Memory B cell (primary cell): Measurements from ENCODE around the gene L3HYPDH.
A peak's percentile ranks its signal among the peaks of the same experiment; 100 is the strongest.

Experiments
- ATAC-seq: fragments of 150-1000 bp; cut with Tn5 transposase; 2 replicates; pipeline ENCODE4 v1.10.0; 2021; ENCODE audit warnings: low read depth, mild to moderate bottlenecking, moderate library complexity
- DNase-seq, 2 donors: peaks; one replicate each; pipeline ENCODE4 v3.0.0; 2022; ENCODE audit warnings: low spot score in 2 of 2
- H3K27ac Mint-ChIP-seq: one replicate; pipeline ENCODE4 v1.8.0; 2022; ENCODE audit warnings: mild to moderate bottlenecking, moderate library complexity, mixed read lengths
- H3K27me3 Mint-ChIP-seq: one replicate; pipeline ENCODE4 v1.8.0; 2022; ENCODE audit warnings: mixed read lengths
- H3K36me3 Mint-ChIP-seq: one replicate; pipeline ENCODE4 v1.8.0; 2022; ENCODE audit warnings: mild to moderate bottlenecking, mixed read lengths
- H3K4me1 Mint-ChIP-seq: one replicate; pipeline ENCODE4 v1.8.0; 2022; ENCODE audit warnings: mixed read lengths
- H3K4me3 Mint-ChIP-seq: one replicate; pipeline ENCODE4 v1.8.0; 2022; ENCODE audit warnings: mild to moderate bottlenecking, moderate library complexity, mixed read lengths
- H3K9me3 Mint-ChIP-seq: one replicate; pipeline ENCODE4 v1.8.0; 2022; ENCODE audit warnings: mixed read lengths

L3HYPDH gene

DNA sequence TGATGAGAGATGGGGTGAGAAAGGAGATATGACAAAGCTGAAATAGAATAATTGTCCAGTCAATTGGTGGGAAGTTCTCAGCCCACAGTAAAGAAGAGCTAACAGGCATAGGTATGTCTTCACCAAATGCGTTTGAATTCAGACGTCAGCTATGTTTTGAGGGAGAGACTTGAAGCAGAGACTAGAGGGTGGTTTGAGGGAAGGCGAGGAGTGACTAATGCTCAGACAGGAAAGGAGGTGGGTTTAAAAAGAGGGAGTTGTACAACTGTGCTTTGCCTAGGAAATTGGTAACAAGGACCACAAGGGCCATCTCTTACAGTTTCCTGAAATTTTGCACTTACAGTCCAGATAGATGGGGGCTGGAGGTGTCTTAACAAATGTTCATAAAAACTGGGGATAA, 6.5 kb upstream of the L3HYPDH start:
- no peaks in the 10 kb centered on the region for H3K9me3 Mint-ChIP-seq
- H3K27me3 Mint-ChIP-seq = no peaks in the 10 kb centered on the region
- H3K36me3 Mint-ChIP-seq = peaks cover 51% of the 10 kb centered on the region
- H3K4me1 Mint-ChIP-seq = peaks cover 22% of the 10 kb centered on the region
- H3K4me3 Mint-ChIP-seq = no peak overlapping the region
- no peak overlapping the region for H3K27ac Mint-ChIP-seq
- no peak for ATAC-seq
- no peak for DNase-seq

DNA sequence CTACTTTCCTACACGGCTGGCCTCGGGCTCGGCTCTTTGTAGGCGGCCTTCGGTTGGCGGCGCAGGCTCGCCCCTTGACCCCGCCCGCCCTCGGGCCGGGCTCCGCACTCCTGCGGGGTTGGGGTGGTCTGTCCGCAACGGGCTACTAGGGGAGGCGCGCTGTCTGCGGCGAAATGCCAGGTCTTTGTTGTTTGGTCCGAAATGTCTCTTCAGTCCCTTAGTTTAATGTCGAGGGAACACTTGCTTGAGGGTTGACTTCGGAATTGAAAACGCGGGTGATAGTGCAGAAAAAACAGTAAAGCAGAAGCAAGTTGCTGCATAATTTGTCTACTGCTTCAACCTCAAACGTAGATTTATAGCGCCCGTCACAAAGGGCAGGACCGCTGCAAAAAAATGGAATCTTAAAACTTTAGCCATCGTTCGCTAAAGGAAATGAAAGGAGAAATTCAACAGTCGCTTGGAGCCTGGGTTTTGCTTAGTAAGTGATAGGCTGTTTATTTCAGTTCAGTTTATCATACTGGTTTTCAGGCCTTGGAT, 499 bp upstream of the L3HYPDH start:
- peak; percentile 44 for ATAC-seq

DNA sequence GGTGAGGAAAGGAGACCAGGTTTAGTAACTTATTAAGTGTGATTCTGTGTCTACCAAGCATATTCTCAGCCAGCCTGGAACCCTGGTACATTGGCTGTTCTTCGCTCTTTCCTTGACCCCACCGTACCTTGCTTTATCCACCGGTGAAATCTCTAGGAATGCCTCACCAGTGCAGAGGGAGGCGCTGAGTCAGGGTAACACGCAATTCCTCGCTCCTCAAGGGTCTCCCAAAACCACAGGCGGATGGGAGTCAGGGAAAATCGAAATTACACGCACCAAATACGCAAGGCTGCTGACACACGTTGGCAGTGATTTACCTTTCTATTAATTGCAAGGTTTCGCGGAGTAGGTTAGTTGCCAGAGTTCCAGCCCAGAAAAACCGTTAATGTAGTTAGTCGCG, 845 bp downstream of the L3HYPDH start:
- peaks cover 11% of the 10 kb centered on the region for H3K36me3 Mint-ChIP-seq
- H3K27me3 Mint-ChIP-seq = no peaks in the 10 kb centered on the region
- H3K4me1 Mint-ChIP-seq = peaks cover 33% of the 10 kb centered on the region
- H3K9me3 Mint-ChIP-seq = no peaks in the 10 kb centered on the region
- no peak for ATAC-seq
- H3K4me3 Mint-ChIP-seq = peak overlapping the region; percentile 93
- no peak for DNase-seq
- peak overlapping the region; percentile 89 for H3K27ac Mint-ChIP-seq

More for the DNA sequence above, 499 bp upstream of the L3HYPDH start:
- H3K4me1 Mint-ChIP-seq = peaks cover 41% of the 10 kb centered on the region
- peak overlapping the region; percentile 89 for H3K27ac Mint-ChIP-seq
- peak overlapping the region; percentile 93 for H3K4me3 Mint-ChIP-seq
- no peak for DNase-seq
- H3K9me3 Mint-ChIP-seq = no peaks in the 10 kb centered on the region
- H3K36me3 Mint-ChIP-seq = peaks cover 19% of the 10 kb centered on the region
- no peaks in the 10 kb centered on the region for H3K27me3 Mint-ChIP-seq

GRCh38 chr14:59482541-59483331, 1.5 kb downstream of the L3HYPDH start:
- ATAC-seq = no peak
- Mint-ChIP-seq H3K27ac (peak overlapping the region; percentile 89), H3K36me3 (peaks cover 7% of the 10 kb centered on the region), H3K9me3 (no peaks in the 10 kb centered on the region), H3K27me3 (no peaks in the 10 kb centered on the region), H3K4me3 (peak overlapping the region; percentile 93), H3K4me1 (peaks cover 31% of the 10 kb centered on the region)
- DNase-seq = no peak

DNA sequence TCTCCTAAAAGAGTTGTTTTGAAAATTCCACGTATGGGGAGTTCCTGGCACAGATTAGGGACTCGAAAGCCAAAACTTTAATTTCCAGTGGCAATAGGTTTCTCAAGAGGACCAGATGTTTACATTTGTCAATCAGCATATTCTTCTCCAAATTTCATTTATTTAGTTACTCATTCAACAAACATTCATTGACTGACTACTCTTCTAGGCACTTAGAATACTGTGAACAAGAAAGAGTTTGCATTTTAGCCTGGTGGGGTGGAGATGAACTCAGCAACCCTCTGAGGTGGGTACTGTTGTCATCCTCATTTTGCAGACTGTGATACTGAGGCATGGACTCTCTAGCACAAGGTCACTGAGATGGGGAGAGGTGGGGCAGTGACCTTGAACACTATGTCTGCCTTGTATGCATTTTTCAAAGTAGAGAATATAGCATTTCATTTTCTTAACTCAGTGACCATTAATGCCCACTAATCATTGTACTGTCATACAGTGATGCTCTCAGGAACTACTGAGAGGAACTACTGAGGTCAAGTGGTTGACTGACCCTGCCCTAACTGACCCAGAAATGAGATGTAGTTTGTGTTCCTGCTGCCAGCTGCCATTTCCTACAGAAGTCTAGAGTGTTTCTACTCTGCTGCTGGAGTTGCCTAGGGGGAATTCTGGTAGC, 2.2 kb downstream of the L3HYPDH start:
- H3K27me3 Mint-ChIP-seq = no peaks in the 10 kb centered on the region
- H3K27ac Mint-ChIP-seq = no peak overlapping the region

DNA sequence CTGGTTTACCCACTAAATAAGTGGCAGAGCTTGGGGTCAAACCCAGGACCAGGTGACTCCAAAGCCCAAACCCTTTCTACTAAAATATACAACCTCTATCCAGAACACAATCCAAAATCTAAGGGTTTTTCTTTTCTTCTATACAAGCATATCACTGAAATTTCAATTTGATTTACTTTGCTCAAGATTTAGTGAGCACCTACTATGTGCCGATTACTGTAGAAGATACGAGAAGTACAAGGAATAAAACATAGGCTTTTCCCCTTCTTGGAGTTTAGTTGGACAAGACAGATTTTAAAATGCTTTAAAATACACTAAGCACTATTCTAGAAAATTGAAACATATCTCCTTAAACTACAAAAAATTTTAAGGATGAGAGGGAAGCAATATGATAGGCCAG, 2.8 kb downstream of the L3HYPDH start:
- DNase-seq = no peak
- peaks cover 8% of the 10 kb centered on the region for H3K36me3 Mint-ChIP-seq
- H3K27ac Mint-ChIP-seq = peak overlapping the region; percentile 70
- H3K27me3 Mint-ChIP-seq = no peaks in the 10 kb centered on the region
- no peak for ATAC-seq
- H3K9me3 Mint-ChIP-seq = no peaks in the 10 kb centered on the region
- H3K4me3 Mint-ChIP-seq = no peak overlapping the region
- peaks cover 31% of the 10 kb centered on the region for H3K4me1 Mint-ChIP-seq

More for the DNA sequence above, 2.2 kb downstream of the L3HYPDH start:
- ATAC-seq (no peak), DNase-seq (no peak)
- Mint-ChIP-seq H3K36me3 (peaks cover 6% of the 10 kb centered on the region), H3K9me3 (no peaks in the 10 kb centered on the region), H3K4me1 (peaks cover 31% of the 10 kb centered on the region), H3K4me3 (peak overlapping the region; percentile 59)

GRCh38 chr14:59480166-59480565, 4.0 kb downstream of the L3HYPDH start:
- no peak for ATAC-seq
- Mint-ChIP-seq H3K27me3 (no peaks in the 10 kb centered on the region), H3K4me1 (peaks cover 29% of the 10 kb centered on the region), H3K9me3 (no peaks in the 10 kb centered on the region), H3K27ac (no peak overlapping the region), H3K4me3 (peak overlapping the region; percentile 29), H3K36me3 (peaks cover 8% of the 10 kb centered on the region)
- DNase-seq = no peak

DNA sequence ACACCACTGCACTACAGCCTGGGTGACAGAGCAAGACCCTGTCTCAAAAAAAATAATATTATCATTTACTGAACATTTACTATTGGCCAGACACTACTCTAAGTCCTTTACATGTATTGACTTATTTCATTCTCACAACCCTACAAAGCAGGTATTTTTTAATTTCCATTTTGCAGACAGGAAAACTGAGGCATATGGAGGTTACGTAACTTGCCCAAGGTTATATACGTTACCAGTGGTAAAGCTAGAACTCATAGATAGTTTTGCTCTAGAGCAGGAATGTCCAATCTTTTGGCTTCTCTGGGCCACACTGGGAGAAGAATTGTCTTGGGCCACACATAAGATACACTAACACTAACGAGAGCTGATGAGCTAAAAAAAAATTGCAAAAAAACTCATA, 5.7 kb downstream of the L3HYPDH start:
- H3K4me3 Mint-ChIP-seq = no peak overlapping the region
- DNase-seq (no peak), ATAC-seq (no peak)
- no peak overlapping the region for H3K27ac Mint-ChIP-seq
- H3K27me3 Mint-ChIP-seq = no peaks in the 10 kb centered on the region
- peaks cover 9% of the 10 kb centered on the region for H3K36me3 Mint-ChIP-seq
- H3K4me1 Mint-ChIP-seq = peaks cover 29% of the 10 kb centered on the region
- no peaks in the 10 kb centered on the region for H3K9me3 Mint-ChIP-seq

GRCh38 chr14:59475709-59476108, 8.5 kb downstream of the L3HYPDH start:
- Mint-ChIP-seq H3K4me3 (no peak overlapping the region), H3K9me3 (no peaks in the 10 kb centered on the region), H3K4me1 (peaks cover 11% of the 10 kb centered on the region), H3K36me3 (peaks cover 15% of the 10 kb centered on the region), H3K27ac (no peak overlapping the region), H3K27me3 (no peaks in the 10 kb centered on the region)
- DNase-seq = no peak
- ATAC-seq = no peak

DNA sequence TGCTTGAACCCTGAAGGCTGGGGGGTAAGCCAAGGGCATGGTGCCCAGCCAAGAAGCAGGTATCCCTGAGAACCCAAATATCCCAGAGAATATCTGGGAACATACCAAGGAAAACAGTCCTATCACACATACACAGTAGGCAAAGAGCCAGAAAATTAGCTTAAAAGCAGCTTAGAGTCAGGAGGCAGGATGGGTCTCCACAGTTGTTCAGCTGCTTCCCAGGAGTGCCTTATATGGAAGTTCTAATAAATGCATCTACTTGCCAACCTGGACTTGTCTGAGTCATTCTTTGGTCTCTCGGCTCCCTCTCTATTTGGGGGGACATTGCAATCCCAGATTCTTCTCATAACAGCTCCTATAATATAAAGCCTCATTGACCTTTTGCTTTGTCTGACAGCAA, 10.0 kb downstream of the L3HYPDH start:
- H3K4me1 Mint-ChIP-seq = peaks cover 3% of the 10 kb centered on the region
- no peaks in the 10 kb centered on the region for H3K27me3 Mint-ChIP-seq
- H3K36me3 Mint-ChIP-seq = peaks cover 14% of the 10 kb centered on the region
- no peak for ATAC-seq
- no peak for DNase-seq
- H3K4me3 Mint-ChIP-seq = no peak overlapping the region
- H3K27ac Mint-ChIP-seq = no peak overlapping the region
- H3K9me3 Mint-ChIP-seq = no peaks in the 10 kb centered on the region

DNA sequence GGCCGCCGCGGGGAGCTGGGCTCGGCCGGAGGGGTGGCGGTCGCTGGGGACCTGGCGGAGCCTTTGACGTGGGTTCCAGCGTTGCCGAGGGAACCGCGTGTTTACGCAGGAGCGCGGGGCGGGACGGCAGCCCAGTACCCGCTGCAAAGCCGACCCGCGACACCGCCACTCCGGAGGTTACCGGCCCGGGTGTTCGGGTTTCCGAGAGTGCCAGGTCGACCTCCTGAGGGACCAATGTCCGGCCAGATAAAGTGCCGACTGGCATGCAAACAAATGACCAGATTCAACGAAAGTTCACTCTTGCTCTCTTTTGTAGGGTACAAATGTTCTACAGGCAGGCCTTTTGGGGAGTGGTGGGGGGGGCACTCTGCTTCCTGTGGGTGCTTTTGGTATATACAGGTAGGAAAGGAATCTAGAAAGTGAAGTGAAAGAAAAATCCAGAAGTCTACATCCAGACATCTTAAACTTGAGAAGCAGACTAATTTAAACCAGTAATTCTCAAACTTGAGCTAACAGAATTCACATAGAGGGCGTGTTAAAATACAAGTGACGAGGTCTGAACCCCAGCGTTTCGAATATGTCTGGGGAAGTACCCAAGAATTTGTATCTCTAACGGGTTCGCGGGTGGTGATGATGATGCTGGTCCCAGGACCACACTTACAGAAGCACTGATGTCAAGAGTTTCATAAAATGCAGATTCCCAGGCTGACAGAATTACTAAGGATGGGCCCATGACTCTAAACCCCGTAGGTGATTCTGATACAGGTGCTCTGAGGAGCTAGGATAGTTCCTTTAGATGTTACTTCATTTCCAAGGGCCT, 18.7 kb downstream of the L3HYPDH start, which contains the start of gene GPR135:
Gene GPR135 (minus strand): TSS at position 65 of the 820 bp plus-strand sequence. CDS start 154 bp downstream, outside the sequence.
- peaks cover 4% of the 10 kb centered on the region for H3K36me3 Mint-ChIP-seq
- DNase-seq = peak; percentile 48 to 55
- peak; percentile 66 for ATAC-seq
- H3K27me3 Mint-ChIP-seq = peaks cover 2% of the 10 kb centered on the region
- no peaks in the 10 kb centered on the region for H3K9me3 Mint-ChIP-seq
- H3K4me3 Mint-ChIP-seq = peak within 1 kb of the TSS; percentile 89
- H3K4me1 Mint-ChIP-seq = peaks cover 5% of the 10 kb centered on the region
- peak within 1 kb of the TSS; percentile 64 for H3K27ac Mint-ChIP-seq

DNA sequence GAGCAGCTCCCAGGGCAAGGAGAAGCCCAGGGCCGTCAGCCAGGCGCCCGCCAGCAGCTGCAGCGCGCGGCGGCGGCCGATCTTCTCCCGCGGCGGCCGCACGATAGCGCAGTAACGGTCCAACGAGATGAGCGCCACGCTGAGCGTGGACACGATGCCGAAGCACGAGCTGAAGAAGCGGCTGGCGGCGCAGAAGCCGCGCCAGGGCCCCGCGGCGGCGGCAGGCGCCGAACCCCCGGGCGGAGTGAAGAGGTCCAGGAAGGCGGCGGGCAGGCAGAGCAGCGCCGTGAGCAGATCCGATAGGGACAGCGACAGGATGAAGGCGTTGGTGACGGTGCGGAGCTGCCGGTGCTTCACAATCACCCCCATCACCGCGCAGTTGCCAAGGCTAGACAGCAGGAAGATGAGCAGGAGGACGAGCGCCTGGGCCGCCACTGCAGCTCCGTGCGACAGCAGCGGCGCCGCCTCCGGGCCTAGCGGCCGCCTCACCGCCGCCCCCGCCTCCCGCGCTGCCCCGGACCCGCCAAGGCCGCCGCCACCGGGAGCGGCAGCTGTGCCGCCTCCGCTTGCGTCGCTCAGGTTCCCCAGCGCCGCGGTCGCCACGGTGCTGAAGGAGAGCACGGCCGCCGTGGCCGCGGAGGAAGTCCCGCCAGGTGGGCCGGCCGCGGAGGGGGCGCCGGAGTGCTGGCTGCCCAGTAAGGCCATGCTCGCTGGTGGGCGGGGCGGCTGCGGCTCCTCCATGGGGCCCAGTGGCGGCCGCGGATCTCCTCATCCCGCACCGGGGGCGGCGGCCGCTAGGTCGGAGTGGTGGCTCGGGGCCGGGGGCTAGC, 19.5 kb downstream of the L3HYPDH start:
- peak; percentile 34 to 59 for DNase-seq
- H3K4me3 Mint-ChIP-seq = peak overlapping the region; percentile 89
- H3K4me1 Mint-ChIP-seq = peaks cover 5% of the 10 kb centered on the region
- no peaks in the 10 kb centered on the region for H3K9me3 Mint-ChIP-seq
- peak overlapping the region; percentile 64 for H3K27ac Mint-ChIP-seq
- H3K27me3 Mint-ChIP-seq = peaks cover 2% of the 10 kb centered on the region
- peak; percentile 55 for ATAC-seq
- H3K36me3 Mint-ChIP-seq = peaks cover 4% of the 10 kb centered on the region
